GM18498 (cell line): ENCODE measurements around the gene EGLN2.
"Not testable (repeated sequence)": the region's sequence is repeated elsewhere in the genome, so short reads cannot be mapped to it uniquely, and the experiment has no call there.

ENCODE experiments used
- ATAC-seq: cut with Tn5 transposase; IDR thresholded peaks from one replicate; pipeline ENCODE4 v1.9.1; 2021; ENCODE audit warnings: mild to moderate bottlenecking, moderate library complexity; ENCODE audit not compliant: unreplicated experiment

The EGLN2 gene

DNA sequence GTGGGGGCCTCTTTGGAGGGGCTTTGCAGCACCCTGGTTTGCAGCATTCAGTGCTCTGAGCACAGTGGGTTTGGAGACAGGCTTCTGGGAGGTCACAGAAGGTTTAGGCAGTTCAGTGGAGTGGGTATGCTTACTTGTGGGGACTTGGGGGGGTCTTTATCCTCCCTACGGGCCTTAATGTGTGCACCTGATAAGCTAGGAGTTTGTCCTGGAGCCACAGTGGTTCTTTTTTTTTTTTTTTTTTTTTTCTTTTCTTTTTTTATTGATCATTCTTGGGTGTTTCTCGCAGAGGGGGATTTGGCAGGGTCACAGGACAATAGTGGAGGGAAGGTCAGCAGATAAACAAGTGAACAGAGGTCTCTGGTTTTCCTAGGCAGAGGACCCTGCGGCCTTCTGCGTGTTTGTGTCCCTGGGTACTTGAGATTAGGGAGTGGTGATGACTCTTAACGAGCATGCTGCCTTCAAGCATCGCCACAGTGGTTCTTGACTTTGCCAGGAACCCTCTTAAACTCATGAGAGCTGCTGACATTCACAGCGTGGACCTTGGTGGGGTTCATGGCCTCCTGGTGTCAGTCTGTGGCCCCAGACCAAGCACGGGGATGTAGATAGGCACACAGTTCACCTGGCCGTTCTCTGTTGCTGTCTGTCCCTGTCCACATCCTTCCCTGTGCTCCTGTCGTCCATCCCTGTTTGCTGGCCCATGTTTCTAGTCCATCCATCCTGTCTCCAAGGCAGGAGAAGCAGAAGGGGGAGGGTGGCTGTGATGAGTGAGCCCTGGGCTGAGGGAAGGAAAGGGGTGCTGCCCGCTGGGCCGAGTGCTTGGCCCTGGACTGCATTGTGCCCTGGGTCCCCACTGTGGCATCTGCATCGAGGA lies 2.7 kb downstream of the EGLN2 start:
- ATAC-seq = no peak

DNA sequence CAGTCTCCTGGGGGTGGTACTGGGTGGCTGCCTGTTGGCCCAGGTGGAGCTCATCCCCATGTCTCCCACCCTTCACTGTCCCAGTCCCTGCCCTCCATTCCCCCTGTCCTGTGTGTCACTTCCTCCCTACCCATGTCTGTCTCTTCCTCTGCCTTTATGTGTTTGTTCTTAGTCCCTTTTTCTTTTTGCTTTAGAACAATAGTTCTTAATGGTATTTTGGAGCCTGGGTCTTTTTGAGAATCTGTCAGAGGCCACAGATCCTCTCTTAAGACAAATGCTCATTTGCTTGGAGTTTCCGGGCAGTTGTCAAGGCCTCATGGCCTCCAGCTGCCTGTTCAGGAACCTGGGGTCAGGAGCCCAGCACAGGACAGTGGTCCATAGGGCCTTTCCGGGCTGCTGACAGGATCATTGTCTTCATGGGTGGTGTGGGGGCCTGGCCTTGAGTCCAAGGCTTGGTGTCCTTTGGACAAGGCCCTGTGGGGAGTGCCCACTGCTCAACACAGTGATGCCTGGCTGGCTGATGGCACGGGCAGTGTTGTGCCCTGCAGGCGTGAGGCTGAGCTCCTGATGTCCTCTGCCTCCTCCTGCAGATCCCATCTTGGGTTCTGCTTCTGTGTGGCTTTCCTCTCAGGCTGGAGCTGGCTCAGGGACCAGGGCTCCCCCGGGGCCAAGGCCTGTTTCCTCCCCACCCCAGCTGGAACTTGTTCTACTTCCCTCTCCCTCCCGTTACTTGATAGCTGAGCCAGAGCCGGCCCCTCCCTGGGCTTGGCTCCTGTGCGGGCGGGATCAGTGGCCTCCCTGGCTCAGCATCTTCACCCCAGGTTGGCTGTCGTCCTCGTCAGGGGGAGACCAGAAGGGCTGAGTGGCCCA lies 3.5 kb downstream of the EGLN2 start:
- no peak for ATAC-seq

DNA sequence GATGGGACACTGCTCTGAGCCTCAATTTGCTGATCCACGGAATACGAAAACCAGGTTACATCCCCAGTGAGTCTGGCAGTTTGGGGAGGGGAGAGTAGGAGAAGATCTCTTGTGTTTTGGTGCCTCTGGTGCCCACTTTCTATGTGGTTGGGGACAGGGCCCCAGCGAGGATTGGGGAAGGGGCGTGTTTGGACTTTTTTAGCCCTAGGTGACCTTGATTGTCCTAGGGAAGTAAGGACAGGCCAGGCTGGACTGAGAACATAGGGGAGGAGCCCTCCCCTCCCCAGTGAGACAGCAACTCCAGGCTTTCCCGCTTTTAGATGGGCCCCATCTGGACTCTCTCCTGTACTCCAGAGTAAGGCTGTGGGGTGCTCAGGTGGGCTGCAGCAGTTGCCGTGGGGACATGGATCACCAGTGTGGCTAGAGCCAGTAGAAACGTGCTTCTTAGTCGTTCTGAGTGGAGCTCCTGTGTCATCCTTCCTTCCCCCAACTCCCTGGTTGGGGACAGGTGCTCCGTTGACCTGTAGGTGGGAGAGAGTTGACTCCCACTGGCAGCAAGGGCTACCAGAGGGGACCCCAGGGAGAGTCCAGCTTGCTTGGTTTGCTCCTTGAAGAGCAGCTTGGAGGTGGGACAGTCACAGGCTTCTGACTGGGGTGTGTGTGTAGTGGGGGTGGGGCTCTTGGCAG lies 4.3 kb downstream of the EGLN2 start:
- no peak for ATAC-seq

DNA sequence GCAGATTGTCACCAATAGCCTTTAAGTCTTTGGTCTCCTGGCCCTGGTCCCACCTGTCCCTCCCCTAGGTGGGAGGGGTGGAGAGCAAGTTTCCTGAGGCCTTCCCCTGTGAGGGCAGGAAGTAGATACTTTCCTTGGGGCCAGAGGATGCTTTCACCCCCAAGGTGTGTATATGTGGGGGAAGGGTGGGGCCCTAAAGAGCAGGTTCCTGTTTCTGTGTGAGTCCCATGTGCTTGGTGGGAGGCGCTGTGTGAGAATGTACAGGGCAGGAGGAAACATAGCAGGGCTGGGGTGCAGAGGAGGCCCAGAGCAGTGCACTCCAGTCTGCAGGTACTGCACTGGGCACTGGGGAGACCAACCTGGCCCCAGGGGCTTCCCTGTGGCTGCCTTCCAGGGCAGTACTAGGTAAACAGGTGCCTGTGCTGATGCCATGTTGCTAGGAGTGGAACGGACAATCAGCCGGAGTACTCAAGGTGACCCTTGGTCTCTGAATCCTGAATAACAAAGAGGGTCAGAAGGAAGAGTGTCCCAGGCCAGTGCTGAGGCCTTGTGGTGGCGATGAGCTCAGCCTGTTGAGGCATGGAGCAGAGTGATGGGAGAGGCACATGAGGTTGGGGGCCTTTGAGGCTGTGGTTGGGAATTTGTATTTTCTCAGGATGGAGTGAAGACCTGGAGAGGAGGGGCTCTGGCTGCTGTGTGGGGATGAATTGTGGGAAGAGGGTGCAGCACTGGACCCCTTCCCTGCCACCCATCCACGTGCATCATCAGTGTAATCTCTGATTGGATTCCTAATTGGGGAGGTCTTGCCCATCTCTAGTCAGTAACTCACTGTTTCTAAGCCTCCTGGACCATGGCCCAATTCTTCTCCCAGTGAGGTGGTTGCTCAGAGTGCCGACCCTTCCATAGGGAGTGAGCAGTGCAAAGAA lies 5.1 kb downstream of the EGLN2 start:
- ATAC-seq = no peak

DNA sequence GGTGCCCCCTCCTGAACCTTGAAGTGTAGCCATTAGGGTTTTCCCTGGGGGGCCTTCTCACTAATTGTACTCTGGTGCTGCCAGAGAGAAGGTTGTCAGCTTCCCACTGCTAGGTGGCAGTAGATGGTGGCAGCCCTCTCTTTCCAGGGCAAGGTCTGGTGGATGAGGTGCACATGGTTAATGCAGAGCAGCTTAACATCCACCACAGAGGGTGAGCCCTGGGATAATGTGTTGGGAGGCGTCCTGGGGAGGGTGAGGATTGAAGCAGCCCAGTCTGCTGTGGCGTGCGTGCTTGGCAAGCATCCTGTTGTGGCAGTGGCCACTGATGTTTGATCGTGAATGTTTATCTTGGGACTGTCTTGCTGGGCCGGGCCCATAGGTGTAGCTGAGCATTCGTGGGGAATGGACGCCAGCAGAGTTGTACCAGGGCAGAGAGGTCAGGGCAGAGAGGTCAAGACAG lies 5.8 kb downstream of the EGLN2 start:
- no peak for ATAC-seq

DNA sequence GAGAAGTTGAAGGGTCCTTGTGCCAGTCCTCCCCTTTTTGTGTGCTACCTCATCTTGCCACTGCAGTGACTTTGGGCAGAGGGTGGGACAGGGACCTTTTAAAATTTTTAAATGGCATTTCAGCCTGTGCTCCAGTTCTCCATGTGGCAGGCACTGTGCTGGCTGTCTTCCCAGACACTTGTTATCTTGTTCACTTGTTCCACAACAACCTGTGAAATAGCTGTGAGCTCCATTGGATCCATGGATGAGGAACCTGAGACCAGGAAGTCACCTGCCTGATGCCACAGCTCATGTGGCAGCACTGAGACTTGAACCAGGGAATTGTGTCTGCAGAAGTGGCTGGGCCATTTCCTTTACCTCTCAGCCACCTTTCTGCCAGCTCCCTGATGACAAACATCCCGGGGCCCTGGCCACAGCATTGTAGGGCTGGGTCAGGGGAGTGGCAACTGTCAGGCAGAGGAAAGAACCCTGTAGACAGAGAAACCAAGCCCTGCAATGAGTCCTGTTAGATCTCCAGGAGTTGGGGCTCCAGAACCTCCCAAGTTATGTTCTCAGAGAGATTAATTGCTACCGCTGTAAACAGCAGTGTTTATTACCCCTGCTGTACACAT lies 6.4 kb downstream of the EGLN2 start:
- no peak for ATAC-seq

DNA sequence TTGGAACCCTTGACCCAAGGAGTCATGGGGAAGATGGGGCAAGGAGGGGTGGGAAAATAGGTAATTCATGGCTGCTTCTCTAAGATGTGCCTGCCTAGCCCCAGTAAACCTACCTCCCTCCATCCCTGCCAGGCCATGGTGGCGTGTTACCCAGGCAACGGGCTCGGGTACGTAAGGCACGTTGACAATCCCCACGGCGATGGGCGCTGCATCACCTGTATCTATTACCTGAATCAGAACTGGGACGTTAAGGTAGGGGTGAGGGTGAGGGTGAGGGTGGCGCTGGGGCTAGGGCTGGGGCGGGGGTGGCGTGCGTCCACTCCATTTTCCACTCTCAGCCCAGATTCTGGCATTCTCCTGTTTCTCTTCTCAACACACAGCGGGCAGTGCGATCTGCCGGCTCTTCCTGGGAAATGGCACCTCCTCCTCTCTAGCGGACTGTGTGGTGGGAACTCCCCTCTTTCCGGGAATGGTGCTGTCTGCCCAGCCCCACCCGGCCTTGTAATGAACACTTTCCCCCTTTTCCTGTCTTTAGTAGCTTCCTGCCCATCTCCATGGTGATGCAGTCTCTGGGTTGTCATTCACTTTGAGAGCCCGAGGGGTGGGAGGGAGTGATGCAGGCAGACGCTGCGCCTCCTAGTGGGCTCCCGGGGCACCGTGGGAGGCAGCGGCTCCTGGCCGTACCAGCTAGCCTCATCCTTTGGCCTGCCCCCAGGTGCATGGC lies 7.6 kb downstream of the EGLN2 start:
- ATAC-seq = no peak

DNA sequence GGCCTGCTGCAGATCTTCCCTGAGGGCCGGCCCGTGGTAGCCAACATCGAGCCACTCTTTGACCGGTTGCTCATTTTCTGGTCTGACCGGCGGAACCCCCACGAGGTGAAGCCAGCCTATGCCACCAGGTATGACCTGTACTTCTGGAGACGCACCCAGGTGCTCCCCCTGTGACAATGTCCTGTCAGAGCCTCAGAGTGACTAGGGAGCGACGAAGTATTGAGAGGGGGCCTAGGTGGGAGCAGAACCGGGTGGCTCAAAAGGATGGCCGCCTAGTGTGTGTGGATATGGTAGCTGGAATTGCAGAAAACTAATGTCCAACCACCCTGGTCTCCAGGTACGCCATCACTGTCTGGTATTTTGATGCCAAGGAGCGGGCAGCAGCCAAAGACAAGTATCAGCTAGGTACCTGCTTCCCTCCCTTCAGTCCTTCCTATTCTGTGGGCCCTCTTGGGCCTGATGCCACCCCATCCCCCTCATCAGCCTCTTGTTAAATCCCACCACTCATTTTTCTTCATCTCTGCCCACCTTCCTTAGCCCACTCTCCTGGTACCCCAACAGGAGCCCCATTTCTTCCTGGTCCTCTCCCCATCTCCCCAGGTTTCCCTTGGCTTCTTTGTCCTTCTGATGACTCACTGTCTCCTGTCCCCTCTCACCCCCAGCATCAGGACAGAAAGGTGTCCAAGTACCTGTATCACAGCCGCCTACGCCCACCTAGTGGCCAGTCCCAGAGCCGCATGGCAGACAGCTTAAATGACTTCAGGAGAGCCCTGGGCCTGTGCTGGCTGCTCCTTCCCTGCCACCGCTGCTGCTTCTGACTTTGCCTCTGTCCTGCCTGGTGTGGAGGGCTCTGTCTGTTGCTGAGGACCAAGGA lies 8.4 kb downstream of the EGLN2 start:
- ATAC-seq = no peak

DNA sequence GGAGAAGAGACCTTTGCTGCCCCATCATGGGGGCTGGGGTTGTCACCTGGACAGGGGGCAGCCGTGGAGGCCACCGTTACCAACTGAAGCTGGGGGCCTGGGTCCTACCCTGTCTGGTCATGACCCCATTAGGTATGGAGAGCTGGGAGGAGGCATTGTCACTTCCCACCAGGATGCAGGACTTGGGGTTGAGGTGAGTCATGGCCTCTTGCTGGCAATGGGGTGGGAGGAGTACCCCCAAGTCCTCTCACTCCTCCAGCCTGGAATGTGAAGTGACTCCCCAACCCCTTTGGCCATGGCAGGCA lies 9.0 kb downstream of the EGLN2 start:
- ATAC-seq = no peak

DNA sequence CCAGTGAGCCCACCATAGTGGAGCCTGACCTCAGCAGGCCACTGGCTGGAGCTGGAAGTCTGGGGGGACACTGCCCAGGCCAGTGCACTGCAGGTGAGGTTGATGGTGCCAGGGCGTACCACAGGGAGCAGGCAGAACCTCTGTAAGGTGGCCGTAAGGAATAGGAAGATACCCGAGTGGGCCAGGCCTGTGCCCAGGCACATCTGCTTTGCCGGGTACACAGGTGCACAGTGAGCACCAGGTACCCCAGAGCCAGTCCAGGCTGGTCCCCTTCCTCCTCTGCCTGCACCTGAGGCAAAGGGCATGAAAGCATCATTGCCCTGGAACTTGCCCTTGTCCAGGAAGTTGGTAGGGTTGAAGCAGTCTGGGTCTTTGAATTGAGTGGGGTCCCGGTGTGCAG lies 9.5 kb downstream of the EGLN2 start:
- ATAC-seq = no peak

DNA sequence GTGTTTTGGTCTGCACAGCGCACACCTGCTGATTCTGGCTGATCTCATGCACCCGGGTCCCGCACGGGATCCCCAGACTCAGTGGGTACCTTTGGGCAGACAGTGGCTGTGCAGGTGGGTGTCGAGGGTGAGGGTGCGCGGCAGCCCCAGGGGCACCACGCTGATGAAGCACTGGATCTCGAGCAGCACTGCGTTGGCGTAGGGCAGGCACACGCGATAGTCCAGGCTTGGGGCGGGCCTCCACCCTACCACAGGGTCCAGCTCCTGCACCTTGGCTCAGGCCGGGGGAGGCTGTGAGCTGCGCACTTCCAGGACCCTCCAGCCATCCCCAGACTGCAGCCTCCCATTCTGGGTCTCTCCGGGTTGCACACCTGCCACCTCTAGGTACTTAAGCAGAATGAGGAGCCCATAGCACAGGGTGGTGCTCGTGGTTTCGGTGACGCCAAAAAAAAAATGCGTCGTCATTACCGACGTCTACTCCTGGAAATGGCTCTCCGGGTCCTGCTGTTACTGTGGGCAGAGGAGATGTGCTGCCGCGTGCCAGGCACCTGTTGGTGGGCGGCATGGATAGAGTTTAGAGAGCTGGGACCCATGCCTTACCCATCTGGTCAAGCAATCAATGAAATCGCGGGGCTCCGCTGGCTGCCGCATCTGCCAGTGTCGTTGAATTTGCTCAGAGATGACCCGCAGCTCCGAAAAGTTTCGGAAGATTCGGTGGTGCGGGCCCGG lies 10.5 kb downstream of the EGLN2 start:
- ATAC-seq = no peak

DNA sequence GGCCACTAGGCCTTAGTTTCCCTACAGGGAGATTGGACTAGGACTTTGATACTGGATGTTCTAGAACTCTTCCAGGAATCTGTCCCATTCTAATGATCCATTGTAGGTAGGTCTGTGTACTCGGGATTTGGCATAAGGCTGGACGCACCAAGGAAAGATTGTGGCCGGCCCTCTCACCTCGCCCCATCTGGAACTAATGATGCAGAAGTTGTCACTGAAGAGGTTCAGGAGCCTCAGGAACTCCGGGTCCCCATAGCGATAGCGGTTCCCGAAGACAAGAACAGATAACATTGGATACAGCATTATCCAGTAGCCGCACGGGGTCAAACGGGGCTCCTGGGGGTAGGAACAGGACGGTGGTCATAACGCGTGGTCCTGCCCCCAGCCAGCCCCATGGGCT lies 11.2 kb downstream of the EGLN2 start:
- ATAC-seq = no peak

DNA sequence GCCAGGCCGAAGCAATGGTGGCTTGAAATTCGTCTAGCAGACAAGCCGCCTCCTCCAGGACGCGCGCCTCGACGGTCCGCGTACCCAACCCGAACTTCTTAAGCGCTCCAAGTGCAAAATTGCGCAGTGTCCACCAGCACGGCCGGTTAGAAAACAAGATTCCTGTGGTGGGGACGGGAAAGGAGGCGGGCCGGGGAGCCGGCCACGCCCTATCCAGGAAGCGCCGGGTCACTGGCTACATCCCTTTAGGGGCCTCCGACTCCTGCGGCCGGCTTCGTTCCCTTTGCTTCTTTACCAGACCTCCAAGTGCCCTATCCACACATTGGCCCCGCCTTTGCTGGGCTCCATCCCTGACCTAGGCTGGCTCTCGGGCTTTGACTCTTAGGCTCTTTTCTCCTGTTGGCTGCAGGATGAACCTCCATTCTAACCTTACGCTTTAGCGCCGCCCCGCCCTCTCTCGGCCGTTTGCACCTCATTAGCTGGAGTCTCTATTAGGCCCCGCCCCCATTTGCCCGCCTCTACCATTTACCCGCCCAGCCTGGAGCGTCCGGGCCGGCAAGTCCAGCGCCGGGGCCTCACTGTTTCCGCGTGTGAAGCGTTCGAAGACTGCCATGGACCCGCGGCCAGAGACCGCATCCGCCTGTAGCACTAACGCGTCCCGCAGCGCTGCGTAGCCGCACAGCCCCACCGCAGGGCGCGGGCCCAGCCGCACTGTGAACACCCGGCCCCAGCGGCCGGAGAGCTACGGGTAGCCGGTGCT lies 11.8 kb downstream of the EGLN2 start:
- peak; percentile 71 for ATAC-seq

DNA sequence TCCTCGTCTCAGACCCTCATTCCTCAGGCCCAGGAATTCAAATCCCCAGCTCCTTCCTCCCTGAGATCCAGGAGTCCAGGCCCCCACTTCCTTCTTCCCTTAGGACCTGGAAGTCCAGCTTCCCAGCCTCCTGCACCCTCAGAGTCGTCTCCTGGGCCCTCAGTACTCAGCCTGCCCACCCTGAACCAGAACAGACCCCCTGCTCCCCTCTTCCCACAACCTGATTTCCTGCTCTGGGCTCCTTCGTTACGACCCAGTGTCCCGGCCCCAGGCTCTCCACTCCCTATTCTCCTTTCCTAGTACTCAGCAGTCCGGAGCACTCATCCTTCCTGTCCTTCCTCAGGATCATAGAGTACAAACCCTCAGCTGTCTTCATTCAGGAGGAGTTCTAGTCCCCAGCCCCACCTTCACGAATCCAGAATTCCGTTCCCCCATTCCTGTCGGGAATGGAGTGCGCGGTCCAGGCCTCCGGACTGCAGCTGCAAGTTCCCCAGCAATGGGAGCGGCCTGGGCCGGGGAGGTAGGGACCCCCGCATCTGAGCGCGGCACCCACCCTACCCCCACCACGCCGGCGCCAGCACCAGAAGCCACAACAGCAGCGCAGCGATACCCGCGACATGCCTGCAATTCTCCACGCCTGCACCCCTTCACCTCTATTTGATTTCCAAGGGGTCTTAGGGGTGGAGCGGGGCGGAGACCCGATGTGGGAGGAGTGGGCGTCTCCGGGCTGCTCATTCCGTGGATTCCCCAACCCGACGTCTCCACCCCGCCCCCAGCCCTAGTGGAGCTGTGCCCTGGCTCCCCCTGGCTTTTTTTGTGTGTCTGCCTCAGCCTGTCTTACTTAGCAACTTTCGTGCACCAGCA lies 12.7 kb downstream of the EGLN2 start:
- no peak for ATAC-seq

DNA sequence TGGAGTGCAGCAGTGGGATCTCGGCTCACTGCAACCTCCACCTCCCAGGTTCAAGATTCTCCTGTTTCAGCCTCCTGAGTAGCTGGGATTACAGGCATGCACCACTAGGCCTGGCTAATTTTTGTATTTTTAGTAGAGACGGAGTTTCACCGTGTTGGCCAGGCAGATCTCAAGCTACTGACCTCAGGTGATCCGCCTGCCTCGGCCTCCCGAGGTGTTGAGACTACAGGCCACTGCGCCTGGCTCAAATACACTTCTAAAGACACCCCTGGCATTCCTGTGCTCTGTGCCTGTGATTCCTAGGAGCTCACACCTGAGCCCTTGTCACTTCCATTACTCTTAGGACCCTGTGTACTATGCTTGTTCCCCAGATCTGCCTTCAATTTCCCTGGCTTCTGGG lies 13.6 kb downstream of the EGLN2 start:
- not testable (repeated sequence) for ATAC-seq

DNA sequence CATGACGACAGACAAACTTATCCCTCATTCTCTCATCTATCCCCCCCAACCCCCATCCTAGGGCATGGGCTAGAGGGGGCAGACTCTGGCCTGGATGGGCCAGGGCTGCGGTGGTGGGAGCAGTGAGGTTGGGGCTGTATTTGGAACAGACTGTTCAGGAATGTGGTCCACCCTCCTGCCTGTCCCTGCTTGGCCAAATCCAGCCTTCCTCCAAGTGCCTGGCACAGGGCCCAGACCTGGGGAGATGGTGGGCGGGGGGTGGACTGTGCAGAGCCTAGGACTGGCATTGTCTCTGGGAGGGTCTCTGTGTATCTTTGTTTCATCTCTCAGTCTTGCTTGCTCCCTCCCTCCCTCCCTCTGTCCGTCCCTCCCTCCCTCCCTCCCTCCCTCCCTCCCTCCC lies 14.2 kb downstream of the EGLN2 start:
- no peak for ATAC-seq
